CD14-positive monocyte (primary cell): ENCODE measurements around the gene RCVRN. TPM values are rescaled to one million over a fixed set of nuclear protein-coding genes. Genes with fewer than 3 reads are reported as not detected.

Source experiments
- DNase-seq, 3 donors: peaks; one replicate each; pipeline ENCODE4 v3.0.0-alpha.2; 2011 to 2022
- H2AFZ ChIP-seq: 2 replicates; pipeline ENCODE4 v1.6.0; 2012; ENCODE audit warnings: mild to moderate bottlenecking, low read depth, low read length, inconsistent platforms; ENCODE audit not compliant: insufficient read depth, poor library complexity, severe bottlenecking
- H3K27ac ChIP-seq, 2 donors: 1 replicate in 1 of 2; 2 replicates in 1 of 2; pipeline ENCODE4 v1.5.1; 2012 to 2013; ENCODE audit warnings: low read length in 2 of 2, control low read depth in 1 of 2, inconsistent platforms in 1 of 2, low read depth in 1 of 2, mild to moderate bottlenecking in 1 of 2
- H3K27me3 ChIP-seq, 2 donors: one replicate each; pipeline versions ENCODE4 v1.6.0 to v1.6.1; 2011 to 2013; ENCODE audit warnings: low read length in 2 of 2; ENCODE audit not compliant: control insufficient read depth in 2 of 2, insufficient read depth in 2 of 2
- H3K36me3 ChIP-seq, 2 donors: replicated peaks in 1 of 2; 1 replicate in 1 of 2; 2 replicates in 1 of 2; pipeline versions ENCODE4 v1.5.1 to v1.6.1; 2012 to 2013; ENCODE audit warnings: low read length in 2 of 2, control low read depth in 1 of 2, inconsistent platforms in 1 of 2, mild to moderate bottlenecking in 1 of 2; ENCODE audit not compliant: insufficient read depth in 2 of 2, control insufficient read depth in 1 of 2
- H3K4me1 ChIP-seq, 2 donors: 1 replicate in 1 of 2; 2 replicates in 1 of 2; pipeline versions ENCODE4 v1.5.1 to v1.6.1; 2012 to 2013; ENCODE audit warnings: low read length in 2 of 2, control low read depth in 1 of 2, inconsistent platforms in 1 of 2, mild to moderate bottlenecking in 1 of 2, moderate library complexity in 1 of 2; ENCODE audit not compliant: insufficient read depth in 2 of 2, control insufficient read depth in 1 of 2
- H3K4me2 ChIP-seq: replicated peaks from 2 replicates; pipeline ENCODE3; 2012; ENCODE audit warnings: low read length, moderate library complexity, mild to moderate bottlenecking; ENCODE audit not compliant: poor library complexity, severe bottlenecking; ENCODE audit errors: extremely low read depth
- H3K4me3 ChIP-seq, 3 experiments: fragments of 200-600 bp in 1 of 3; sonication (generic) in 1 of 3; replicated peaks in 1 of 3; 1 replicate in 2 of 3; 2 replicates in 1 of 3; pipeline ENCODE4 v1.5.1; 2011 to 2013; ENCODE audit warnings: low read length in 3 of 3, mild to moderate bottlenecking in 3 of 3, control low read depth in 2 of 3, low read depth in 2 of 3, inconsistent platforms in 1 of 3, moderate library complexity in 1 of 3
- H3K79me2 ChIP-seq: 2 replicates; pipeline ENCODE4 v1.6.0; 2012; ENCODE audit warnings: mild to moderate bottlenecking, control low read depth, inconsistent platforms, low read length, moderate library complexity; ENCODE audit not compliant: insufficient read depth
- H3K9ac ChIP-seq: 2 replicates; pipeline ENCODE4 v1.6.0; 2017; ENCODE audit warnings: low read length, mild to moderate bottlenecking; ENCODE audit not compliant: insufficient read depth, poor library complexity, severe bottlenecking
- H3K9me3 ChIP-seq, 2 donors: replicated peaks in 1 of 2; 1 replicate in 1 of 2; 2 replicates in 1 of 2; pipeline versions ENCODE4 v1.5.1 to v1.6.1; 2012 to 2013; ENCODE audit warnings: low read length in 2 of 2, control low read depth in 1 of 2; ENCODE audit not compliant: control insufficient read depth in 1 of 2, insufficient read depth in 1 of 2
- H4K20me1 ChIP-seq: 2 replicates; pipeline ENCODE4 v1.6.0; 2012; ENCODE audit warnings: mild to moderate bottlenecking, low read length, control low read depth, moderate library complexity; ENCODE audit not compliant: insufficient read depth
- H3K27ac Mint-ChIP-seq, 7 donors: one replicate each; pipeline ENCODE4 v1.8.0; 2020; ENCODE audit warnings: mild to moderate bottlenecking in 7 of 7, mixed read lengths in 7 of 7, moderate library complexity in 6 of 7, inconsistent platforms in 2 of 7
- H3K27me3 Mint-ChIP-seq, 3 donors: one replicate each; pipeline ENCODE4 v1.8.0; 2021 to 2022; ENCODE audit warnings: low read depth in 3 of 3, mild to moderate bottlenecking in 3 of 3, mixed read lengths in 3 of 3, moderate library complexity in 3 of 3, inconsistent platforms in 1 of 3
- H3K36me3 Mint-ChIP-seq, 2 donors: one replicate each; pipeline ENCODE4 v1.8.0; 2020; ENCODE audit warnings: mixed read lengths in 2 of 2, inconsistent platforms in 1 of 2, mild to moderate bottlenecking in 1 of 2
- H3K4me1 Mint-ChIP-seq: one replicate; pipeline ENCODE4 v1.8.0; 2020; ENCODE audit warnings: mild to moderate bottlenecking, mixed read lengths
- H3K4me3 Mint-ChIP-seq, 2 donors: one replicate each; pipeline ENCODE4 v1.8.0; 2020; ENCODE audit warnings: mild to moderate bottlenecking in 2 of 2, mixed read lengths in 2 of 2, moderate library complexity in 1 of 2
- H3K9me3 Mint-ChIP-seq, 7 donors: one replicate each; pipeline ENCODE4 v1.8.0; 2020 to 2022; ENCODE audit warnings: mixed read lengths in 7 of 7, mild to moderate bottlenecking in 6 of 7, moderate library complexity in 6 of 7, inconsistent platforms in 2 of 7
- CTCF ChIP-seq: fragments of 200-600 bp; IDR thresholded peaks from one replicate; pipeline ENCODE4 v1.8.0; 2022; ENCODE audit warnings: antibody characterized with exemption, mild to moderate bottlenecking
- WGBS: methylation state at CpG from one replicate; pipeline ENCODE4 v1.1.5; 2013; ENCODE audit warnings: missing lambda C conversion rate; ENCODE audit not compliant: insufficient coverage; 5-methylcytosine and 5-hydroxymethylcytosine counted together
- intact Hi-C, 2 donors: fragments of 100-400 bp; cut with micrococcal nuclease; formaldehyde crosslinking; loops; one replicate each; pipeline versions ENCODE4 v1.15.0 to v1.15.1; 2023
- polyA plus RNA-seq, 3 donors: library from polyadenylated mRNA; depleted of rRNA in 1 of 3; unstranded in 2 of 3; stranded (reverse) in 1 of 3; fragments of 300-500 nt in 2 of 3; fragments of >200 nt in 1 of 3; fragmentation: Illumina TruSeq in 2 of 3; gene quantifications; 1 replicate in 2 of 3; 2 replicates in 1 of 3; pipeline ENCODE4 v1.2.3, GENCODE V29; 2012 to 2021

Gene RCVRN
- polyA plus RNA-seq, 3 donors, result 2.5 TPM; not detected in 2

- H3K36me3 ChIP-seq, result peaks cover 99 to 100% of the 10 kb centered on the region in 2 donors
- no peaks in the 10 kb centered on the region for H3K27me3 ChIP-seq
- H3K9ac ChIP-seq, result no peak overlapping the region
- H3K27me3 Mint-ChIP-seq, result no peaks in the 10 kb centered on the region
- peaks cover 11 to 21% of the 10 kb centered on the region in 2 donors for H3K9me3 ChIP-seq
- DNase-seq, result no peak
- H2AFZ ChIP-seq, result no peak overlapping the region
- no peak overlapping the region for H3K27ac ChIP-seq
- H4K20me1 ChIP-seq, result peaks cover 96% of the 10 kb centered on the region
- intact Hi-C loops, result no loop called here
- peak overlapping the region in 2 of 7 donors; percentile 14 to 40 for H3K27ac Mint-ChIP-seq
- H3K4me1 ChIP-seq, result no peaks in the 10 kb centered on the region
- no peak overlapping the region for H3K4me3 ChIP-seq
- H3K9me3 Mint-ChIP-seq, result peaks cover 18 to 29% (median 21%) of the 10 kb centered on the region in 7 donors
- no peaks in the 10 kb centered on the region for H3K4me1 Mint-ChIP-seq
- no peak overlapping the region for H3K4me3 Mint-ChIP-seq
- peaks cover 88 to 99% of the 10 kb centered on the region in 2 donors for H3K36me3 Mint-ChIP-seq
- H3K79me2 ChIP-seq, result no peaks in the 10 kb centered on the region
- no peak for TF ChIP-seq CTCF
- H3K4me2 ChIP-seq, result no peak overlapping the region
- WGBS, result 100% methylated on average over 5 of the region's 9 CpGs
Observed at GRCh38 chr17:9940841-9941240, 35.8 kb upstream of the RCVRN start.

- H3K4me2 ChIP-seq, result no peak overlapping the region
- no peaks in the 10 kb centered on the region for H3K4me1 Mint-ChIP-seq
- no peak for DNase-seq
- peaks cover 11 to 21% of the 10 kb centered on the region in 2 donors for H3K9me3 ChIP-seq
- TF ChIP-seq CTCF, result no peak
- peaks cover 96% of the 10 kb centered on the region for H4K20me1 ChIP-seq
- H3K4me3 Mint-ChIP-seq, result no peak overlapping the region
- H3K9ac ChIP-seq, result no peak overlapping the region
- no peak overlapping the region for H2AFZ ChIP-seq
- peaks cover 87 to 98% of the 10 kb centered on the region in 2 donors for H3K36me3 Mint-ChIP-seq
- H3K79me2 ChIP-seq, result no peaks in the 10 kb centered on the region
- H3K27me3 ChIP-seq, result no peaks in the 10 kb centered on the region
- H3K27me3 Mint-ChIP-seq, result no peaks in the 10 kb centered on the region
- peaks cover 17 to 29% (median 21%) of the 10 kb centered on the region in 7 donors for H3K9me3 Mint-ChIP-seq
- H3K4me3 ChIP-seq, result no peak overlapping the region
- no peaks in the 10 kb centered on the region for H3K4me1 ChIP-seq
- no CpG with 5 or more reads among the region's 1 CpG for WGBS
- peaks cover 98 to 100% of the 10 kb centered on the region in 2 donors for H3K36me3 ChIP-seq
- intact Hi-C loops, result no loop called here
- H3K27ac Mint-ChIP-seq, result no peak overlapping the region
- H3K27ac ChIP-seq, result no peak overlapping the region
Observed at GRCh38 chr17:9938764-9939163, 33.7 kb upstream of the RCVRN start.
